G401.6 (cell line): ENCODE data around the gene HAS3.
A peak's percentile ranks its signal among the peaks of the same experiment; 100 is the strongest.
"Not testable (repeated sequence)": the region's sequence is repeated elsewhere in the genome, so short reads cannot be mapped to it uniquely, and the experiment has no call there.

Experiments used
- FAIRE-seq: peaks from 2 replicates; lab custom pipeline; 2012; peaks lifted over from hg19 to GRCh38; lab: Jason Lieb, UNC

Gene HAS3

DNA sequence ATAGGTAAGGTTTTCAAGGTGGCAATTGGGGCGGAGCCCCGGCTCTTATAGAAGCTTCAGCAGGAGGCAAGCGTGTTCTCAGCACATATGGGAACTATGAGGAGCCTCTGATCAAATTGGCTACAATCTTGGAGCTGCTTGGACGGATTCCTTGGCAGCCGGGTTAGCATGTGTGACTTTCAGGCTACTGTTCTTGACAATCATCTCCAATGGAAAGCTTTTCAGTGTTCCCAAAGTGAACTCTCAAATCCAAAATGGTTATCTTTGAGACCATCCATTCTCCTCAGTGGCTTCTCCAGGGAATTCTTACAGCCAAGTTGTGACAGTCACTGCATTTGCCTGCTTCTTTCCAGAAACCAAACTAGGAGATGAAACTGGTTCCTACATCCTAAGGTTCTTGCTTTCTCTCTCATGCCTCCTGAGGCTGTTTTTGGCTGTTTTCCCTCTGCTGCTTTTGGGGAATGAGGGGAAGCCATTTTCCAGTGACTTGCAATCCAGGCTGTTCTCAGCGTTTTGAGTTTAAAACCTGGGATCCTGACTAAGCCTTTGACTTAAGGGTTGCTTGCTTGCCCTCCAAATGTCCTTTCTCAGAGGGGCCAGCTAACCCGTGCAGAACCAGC, 10.9 kb downstream of the HAS3 start:
- no peak for FAIRE-seq

DNA sequence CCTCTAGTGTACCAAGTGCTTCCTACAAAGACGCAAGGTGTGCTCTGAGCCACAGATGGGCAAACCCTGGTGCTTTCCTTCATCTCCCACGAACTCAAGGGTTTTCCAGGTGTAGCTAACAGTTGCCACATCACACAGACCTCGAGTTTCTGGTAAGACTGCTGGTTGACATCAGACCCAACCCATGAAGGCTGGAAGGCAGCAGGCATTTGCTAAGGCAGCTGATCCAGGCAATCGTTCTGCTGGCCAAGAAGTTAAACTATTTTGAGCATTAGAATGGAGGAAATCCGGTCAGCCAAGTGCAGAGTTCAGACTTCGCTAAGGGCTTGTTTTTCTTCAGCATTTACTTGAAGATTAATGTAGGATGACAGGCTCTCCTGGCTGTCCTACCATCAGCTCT, 11.5 kb downstream of the HAS3 start:
- no peak for FAIRE-seq

- no peak for FAIRE-seq
These were observed 13.0 kb downstream of the HAS3 start for GRCh38 chr16:69118468-69118867.

- no peak for FAIRE-seq
These were observed 13.5 kb downstream of the HAS3 start for GRCh38 chr16:69118994-69119393.

GRCh38 chr16:69119536-69119935, 14.1 kb downstream of the HAS3 start:
- no peak for FAIRE-seq

DNA sequence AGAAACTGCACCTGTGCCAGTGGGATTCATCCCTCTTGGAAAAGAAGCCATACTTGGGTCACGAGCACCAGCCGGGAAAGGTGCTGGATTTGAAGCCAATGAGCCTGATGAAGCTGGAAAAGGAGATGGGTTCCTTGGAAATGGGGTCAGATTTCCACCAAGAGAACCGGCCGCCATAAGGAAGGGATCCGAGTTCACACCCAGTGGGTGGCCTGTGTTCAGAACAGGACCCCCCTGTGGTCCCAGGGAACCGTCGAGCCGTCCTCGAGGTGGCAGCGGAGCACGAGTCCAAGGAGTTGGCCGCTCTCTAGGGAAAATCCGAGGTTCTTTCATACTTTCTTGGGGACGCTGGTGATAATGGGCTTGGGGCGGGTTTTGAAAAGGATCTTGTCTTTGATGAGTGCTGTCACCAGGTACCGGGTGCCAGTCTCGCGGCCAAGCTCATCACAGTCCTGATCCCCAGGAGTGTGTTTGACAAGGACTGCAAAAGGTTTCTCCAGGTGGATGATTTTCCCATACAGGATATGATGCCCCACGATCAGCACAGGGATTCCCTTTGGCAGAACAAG, 14.7 kb downstream of the HAS3 start:
- FAIRE-seq, result no peak

GRCh38 chr16:69123910-69124309, 18.5 kb downstream of the HAS3 start:
- FAIRE-seq, result peak; percentile 92

DNA sequence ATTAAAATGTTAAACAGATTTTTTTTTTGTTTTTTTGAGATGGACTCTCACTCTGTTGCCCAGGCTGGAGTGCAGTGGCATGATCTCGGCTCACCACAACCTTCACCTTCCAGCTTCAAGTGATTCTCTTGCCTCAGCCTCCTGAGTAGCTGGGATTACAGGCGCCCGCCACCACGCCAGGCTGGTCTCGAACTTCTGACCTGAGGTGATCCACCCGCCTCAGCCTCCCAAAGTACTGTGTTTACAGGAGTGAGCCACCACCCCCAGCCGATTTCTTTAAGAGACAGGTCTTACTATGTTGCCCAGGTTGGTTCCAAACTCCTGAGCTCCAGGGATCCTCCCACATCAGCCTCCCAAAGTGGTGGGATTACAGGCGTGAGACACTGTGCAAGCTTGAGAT, 19.0 kb downstream of the HAS3 start:
- FAIRE-seq, result not testable (repeated sequence)

DNA sequence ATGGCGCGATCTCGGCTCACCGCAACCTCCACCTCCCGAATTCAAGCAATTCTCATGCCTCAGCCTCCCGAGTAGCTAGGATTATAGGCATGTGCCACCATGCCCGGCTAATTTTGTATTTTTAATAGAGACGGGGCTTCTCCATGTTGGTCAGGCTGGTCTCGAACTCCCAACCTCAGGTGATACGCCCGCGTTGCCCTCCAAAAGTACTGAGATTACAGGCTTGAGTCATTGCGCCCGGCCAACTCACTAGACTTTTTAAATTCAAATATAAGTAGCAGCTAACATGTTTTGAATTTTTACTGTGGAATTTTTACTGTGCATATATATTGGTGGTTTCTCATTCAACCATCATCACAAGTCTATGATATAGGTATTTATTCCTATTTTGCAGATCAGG, 19.5 kb downstream of the HAS3 start:
- not testable (repeated sequence) for FAIRE-seq

DNA sequence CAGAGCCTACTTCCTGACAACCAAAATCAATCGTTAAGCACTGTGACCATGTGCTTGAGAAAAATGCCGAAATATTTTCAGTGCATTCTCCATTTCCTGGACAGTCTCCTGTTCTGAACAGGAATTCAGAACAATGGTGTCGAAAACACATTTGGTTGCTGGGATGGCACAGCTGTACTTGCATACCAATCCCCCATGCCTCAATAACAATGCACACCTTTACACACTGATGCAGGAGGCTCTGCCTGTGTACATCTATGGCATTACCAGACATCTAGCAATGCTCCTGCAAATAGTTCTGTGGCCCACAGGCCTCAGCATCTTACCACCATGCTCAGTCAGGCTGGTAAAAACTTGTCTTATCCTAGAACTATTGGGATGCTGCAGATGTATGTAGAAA, 20.8 kb downstream of the HAS3 start:
- FAIRE-seq, result no peak

- FAIRE-seq, result not testable (repeated sequence)
These were observed 21.3 kb downstream of the HAS3 start for GRCh38 chr16:69126801-69127200.

DNA sequence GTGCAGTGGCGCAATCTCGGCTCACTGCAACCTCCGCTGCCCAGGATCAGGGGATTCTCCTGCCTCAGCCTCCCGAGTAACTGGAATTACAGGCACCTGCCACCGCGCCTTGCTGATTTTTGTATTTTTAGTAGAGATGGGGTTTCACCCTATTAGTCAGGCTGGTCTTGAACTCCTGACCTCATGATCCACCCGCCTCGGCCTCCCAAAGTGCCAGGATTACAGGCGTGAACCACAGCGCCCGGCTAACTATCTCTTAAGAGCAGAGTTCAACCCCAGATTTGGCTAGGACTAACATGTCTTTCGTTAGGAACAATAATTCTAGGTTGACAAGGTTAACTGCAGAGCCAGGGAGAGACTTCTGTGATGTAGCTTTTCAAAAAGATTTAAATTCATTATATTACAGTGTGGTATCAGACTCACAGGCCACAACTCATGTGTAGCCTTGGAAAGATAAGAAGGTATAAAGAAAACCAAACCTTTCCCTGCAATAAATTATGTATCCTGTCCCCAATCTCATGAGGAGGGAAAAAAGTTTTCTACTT, 22.6 kb downstream of the HAS3 start:
- no peak for FAIRE-seq

DNA sequence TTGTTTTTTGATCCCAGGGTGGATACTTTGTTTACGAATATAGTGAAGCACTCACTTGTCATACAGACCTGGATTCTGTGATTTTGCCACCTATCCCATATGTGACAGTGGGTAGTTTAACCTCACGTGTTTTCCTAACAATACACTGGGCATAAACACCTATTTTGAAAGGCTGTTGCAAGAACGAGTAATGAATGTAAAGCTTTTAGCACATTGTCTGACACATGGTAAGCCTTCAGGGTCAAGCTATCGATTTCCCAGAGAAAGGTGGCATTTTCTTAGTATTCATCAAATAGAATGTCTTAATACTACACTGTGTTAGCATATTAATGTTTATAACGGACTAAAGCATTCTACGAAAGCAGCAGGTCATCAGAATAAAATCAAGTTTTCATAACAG, 25.0 kb downstream of the HAS3 start:
- FAIRE-seq, result no peak

DNA sequence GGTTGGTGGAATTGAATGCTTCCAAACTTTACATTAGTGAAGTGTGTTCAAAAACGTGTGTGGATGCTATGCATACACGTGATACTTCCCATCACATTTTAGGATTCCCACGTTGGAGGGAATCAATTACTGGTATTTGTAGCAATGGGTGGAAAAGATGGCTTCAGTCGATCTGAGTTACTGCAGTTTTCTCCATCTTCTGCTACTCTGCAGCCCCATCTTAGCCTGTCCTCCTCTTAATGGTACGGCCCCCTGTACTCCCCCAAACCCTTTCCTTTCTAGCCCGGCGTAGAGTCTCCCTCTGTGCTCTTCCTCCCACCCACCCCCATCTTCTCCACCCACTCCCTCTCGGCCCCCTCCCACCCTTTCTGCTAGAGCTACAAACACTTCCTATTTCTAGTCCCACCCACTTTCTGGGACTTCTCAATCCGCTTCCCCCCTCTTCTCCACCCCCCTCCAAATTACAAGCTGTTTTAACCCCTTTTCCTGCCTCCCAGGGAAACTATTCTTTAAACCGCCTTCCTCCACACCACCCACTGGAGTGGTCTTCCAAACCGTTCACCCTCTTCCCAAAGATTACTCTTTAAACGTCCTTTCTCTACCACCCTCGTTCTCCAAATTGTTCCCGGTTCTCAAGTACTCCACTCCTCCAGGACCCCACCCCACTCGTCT, 25.9 kb downstream of the HAS3 start:
- FAIRE-seq, result no peak

- FAIRE-seq, result no peak
These were observed 26.5 kb downstream of the HAS3 start for GRCh38 chr16:69131839-69132423.

- no peak for FAIRE-seq
These were observed 27.2 kb downstream of the HAS3 start, which contains the start of the genes CHTF8 and UTP4 for GRCh38 chr16:69132424-69133252. Gene CHTF8 (minus strand): TSS chr16:69132588. CDS start chr16:69121458, 11,130 bp downstream. Gene UTP4 (plus strand): TSS chr16:69132649. CDS start chr16:69133460, 811 bp downstream.

GRCh38 chr16:69133373-69133954, 28.0 kb downstream of the HAS3 start:
- FAIRE-seq, result no peak

DNA sequence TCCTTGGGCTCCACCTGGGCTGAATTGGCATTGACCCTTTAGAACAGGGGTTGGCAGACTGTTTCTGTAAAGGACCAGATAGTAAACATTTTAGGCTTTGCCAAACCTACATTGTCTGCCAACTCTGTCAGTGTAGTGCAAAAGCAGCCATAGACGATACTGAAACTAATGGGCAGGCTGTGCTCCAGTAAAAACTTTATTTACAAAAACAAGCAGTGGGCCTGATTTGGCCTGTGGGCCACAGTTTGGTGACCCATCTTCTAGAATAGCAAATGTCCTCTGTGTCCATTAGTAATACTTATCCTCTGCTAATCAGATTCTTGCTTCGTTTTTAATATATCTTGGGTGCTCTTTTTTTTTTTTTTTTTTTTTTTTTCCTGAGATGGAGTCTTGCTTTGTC, 33.2 kb downstream of the HAS3 start:
- FAIRE-seq, result no peak

DNA sequence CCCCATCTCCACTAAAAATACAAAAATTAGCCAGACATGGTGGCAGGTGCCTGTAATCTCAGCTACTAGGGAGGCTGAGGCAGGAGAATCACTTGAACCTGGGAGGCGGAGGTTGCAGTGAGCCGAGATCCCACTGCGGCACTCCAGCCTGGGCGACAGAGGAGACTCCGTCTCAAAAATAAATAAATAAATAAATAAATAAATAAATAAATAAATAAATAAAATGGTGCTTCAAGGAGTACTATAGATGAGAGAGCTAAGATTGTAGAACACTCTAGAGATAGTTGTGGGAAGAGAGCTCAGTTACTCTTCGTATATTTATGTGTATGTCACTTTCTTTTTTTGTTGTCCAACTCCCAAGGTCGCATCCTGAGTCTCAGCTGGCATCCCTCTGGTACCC, 34.0 kb downstream of the HAS3 start:
- not testable (repeated sequence) for FAIRE-seq

GRCh38 chr16:69141014-69141413, 35.6 kb downstream of the HAS3 start:
- FAIRE-seq, result no peak

- no peak for FAIRE-seq
These were observed 36.5 kb downstream of the HAS3 start for GRCh38 chr16:69141936-69142335.

- no peak for FAIRE-seq
These were observed 37.7 kb downstream of the HAS3 start for GRCh38 chr16:69143116-69143515.
